Measurements from ENCODE around the gene UBA7. TPM values are rescaled to one million over a fixed set of nuclear protein-coding genes. Genes with fewer than 3 reads are reported as not detected.
A peak's percentile ranks its signal among the peaks of the same experiment; 100 is the strongest.

Gene UBA7
- total and polyA plus RNA-seq, 2 of the 13 experiments (the other 11 are each of a cell fraction or from before 2014, with no cell fraction given), result 9.5 to 16.5 TPM

GRCh38 chr3:49831341-49831740 lies 17.6 kb upstream of the UBA7 start (continued):
- TF ChIP-seq ZBTB37 (CRISPR knock-in tag; IDR thresholded peaks at IDR 0.05) (no peak), POGZ (CRISPR knock-in tag; IDR thresholded peaks at IDR 0.05) (no peak), MEIS1 (CRISPR knock-in tag; IDR thresholded peaks at IDR 0.05; ENCODE audit: borderline replicate concordance) (no peak), SNAPC2 (CRISPR knock-in tag; IDR thresholded peaks at IDR 0.05) (no peak), NR2C2 (CRISPR knock-in tag; IDR thresholded peaks at IDR 0.05; ENCODE audit: borderline replicate concordance) (no peak), KDM4B (CRISPR knock-in tag; IDR thresholded peaks at IDR 0.05) (no peak), ZNF546 (CRISPR knock-in tag; conservative IDR thresholded peaks at IDR 0.05) (no peak), HMG20B (CRISPR knock-in tag; conservative IDR thresholded peaks at IDR 0.05) (no peak), ARNT2 (CRISPR knock-in tag; IDR thresholded peaks at IDR 0.05; ENCODE audit: low read depth) (no peak)

GRCh38 chr3:49826016-49826415 lies 12.3 kb upstream of the UBA7 start:
- in situ Hi-C loops (cut with HindIII; ENCODE audit: extremely low pct_ligation_motif_present, low pct_unique_long_range_greater_than_20kb), result no loop called here
- Histone ChIP-seq H3K9ac (ENCODE audit: insufficient read depth, low read depth, low read length) (no peak overlapping the region), H3K27ac (ENCODE audit: extremely low read length, insufficient read depth, low read length) (no peak overlapping the region), H3K27me3 (ENCODE audit: control insufficient read depth in 1 of 2, insufficient read depth in 2 of 2, low read length in 2 of 2) (no peaks in the 10 kb centered on the region), H3K4me1 (ENCODE audit: insufficient read depth, low read length) (no peaks in the 10 kb centered on the region), H3K4me2 (ENCODE audit: low read depth, low read length) (no peak overlapping the region), H3K79me2 (ENCODE audit: insufficient read depth, low read length) (no peaks in the 10 kb centered on the region), H3K9me3 (ENCODE audit: low read length) (no peaks in the 10 kb centered on the region), H2AFZ (ENCODE audit: low read length) (no peak overlapping the region), H3K4me3 (replicated peaks in 1 of 3; ENCODE audit: insufficient read depth in 1 of 3, low read depth in 2 of 3, low read length in 3 of 3) (no peak overlapping the region), H4K20me1 (ENCODE audit: insufficient read depth, low read length) (no peaks in the 10 kb centered on the region), H3K36me3 (replicated peaks in 1 of 2; ENCODE audit: control insufficient read depth in 1 of 2, insufficient read depth in 2 of 2, low read length in 2 of 2) (peaks cover 12 to 30% of the 10 kb centered on the region in 2 experiments)
- intact Hi-C loops (cut with micrococcal nuclease; ENCODE audit: unreplicated experiment), result no loop called here
- no peak for DNase-seq (ENCODE audit: low spot score)
- no peak for ATAC-seq
- no peak for FAIRE-seq
- TSS peak; percentile 54 for BruUV-seq (replicated peaks)
- TF ChIP-seq LBX2 (CRISPR knock-in tag; IDR thresholded peaks at IDR 0.05; ENCODE audit: borderline replicate concordance) (no peak), KAT8 (CRISPR knock-in tag; IDR thresholded peaks at IDR 0.05) (no peak), YEATS4 (CRISPR knock-in tag; IDR thresholded peaks at IDR 0.05; ENCODE audit: borderline replicate concordance) (no peak), POLR2AphosphoS5 (IDR thresholded peaks at IDR 0.05; ENCODE audit: low read depth, low read length) (no peak), ZFP1 (CRISPR knock-in tag; IDR thresholded peaks at IDR 0.05) (no peak), SOX6 (IDR thresholded peaks at IDR 0.05) (no peak), SOX6 (CRISPR knock-in tag; IDR thresholded peaks at IDR 0.05) (no peak), GATAD1 (CRISPR knock-in tag; IDR thresholded peaks at IDR 0.05) (no peak), ZNF570 (CRISPR knock-in tag; IDR thresholded peaks at IDR 0.05; ENCODE audit: borderline replicate concordance) (no peak), ZNF234 (CRISPR knock-in tag; conservative IDR thresholded peaks at IDR 0.05) (no peak), NKX3-1 (CRISPR knock-in tag; IDR thresholded peaks at IDR 0.05) (no peak)
- CTCF ChIA-PET (ENCODE audit: low intra/inter-chr PET ratio, low total read pairs), result no interaction called here
- POLR2A ChIA-PET, result no interaction called here
- WGBS (ENCODE audit: low lambda C conversion rate), result 91% methylated on average over 6 of the region's 6 CpGs

Measured in HepG2 (cell line).